NB4 (cell line): ENCODE measurements around the gene SLC7A10.

Experiments used
- DNase-seq: peaks from one replicate; pipeline ENCODE4 v3.0.0; 2010; ENCODE audit warnings: low read depth
- H3K4me3 ChIP-seq: one replicate; pipeline ENCODE4 v1.5.1; 2011; ENCODE audit warnings: mild to moderate bottlenecking, low read depth, low read length, moderate library complexity
- CTCF ChIP-seq: IDR thresholded peaks from one replicate; pipeline ENCODE4 v1.5.1; 2012; ENCODE audit warnings: low read depth, low read length
- MAX ChIP-seq: IDR thresholded peaks from 2 replicates; pipeline ENCODE4 v1.6.1; 2011; ENCODE audit warnings: low read depth, low read length
- MYC ChIP-seq: IDR thresholded peaks from 2 replicates; pipeline ENCODE4 v1.6.1; 2011; ENCODE audit warnings: low read depth, low read length
- POLR2A ChIP-seq: IDR thresholded peaks from 2 replicates; pipeline ENCODE4 v1.6.1; 2011; ENCODE audit warnings: mild to moderate bottlenecking; ENCODE audit not compliant: insufficient read length; ENCODE audit errors: extremely low read depth

Gene SLC7A10

DNA sequence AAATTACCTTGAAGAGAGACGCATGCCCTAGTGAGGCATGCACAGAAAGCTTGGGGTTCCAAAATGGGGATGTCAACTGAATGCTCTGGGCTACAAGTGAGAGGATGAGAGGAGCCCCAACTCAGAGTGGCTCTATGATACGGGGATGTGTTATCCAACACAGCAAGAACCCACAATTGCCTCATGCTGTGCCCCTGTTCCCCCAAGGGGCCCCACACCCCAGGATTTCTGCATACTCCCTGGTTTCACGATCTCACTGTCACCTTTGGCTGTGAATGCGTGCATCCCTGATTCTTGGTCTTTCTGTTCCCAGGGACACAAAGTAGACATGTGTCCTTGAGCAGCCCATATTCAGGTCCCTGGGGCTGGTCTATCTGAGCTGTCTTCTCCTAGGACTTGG lies 64.4 kb downstream of the SLC7A10 start:
- peak; percentile 22 for DNase-seq
- no peak for TF ChIP-seq MYC
- no peak for TF ChIP-seq CTCF
- no peak for TF ChIP-seq POLR2A
- no peak for TF ChIP-seq MAX
- no peak overlapping the region for H3K4me3 ChIP-seq

GRCh38 chr19:33159893-33160292 lies 65.8 kb downstream of the SLC7A10 start:
- H3K4me3 ChIP-seq = no peak overlapping the region
- TF ChIP-seq CTCF (no peak), POLR2A (no peak), MYC (no peak), MAX (no peak)
- DNase-seq = no peak

DNA sequence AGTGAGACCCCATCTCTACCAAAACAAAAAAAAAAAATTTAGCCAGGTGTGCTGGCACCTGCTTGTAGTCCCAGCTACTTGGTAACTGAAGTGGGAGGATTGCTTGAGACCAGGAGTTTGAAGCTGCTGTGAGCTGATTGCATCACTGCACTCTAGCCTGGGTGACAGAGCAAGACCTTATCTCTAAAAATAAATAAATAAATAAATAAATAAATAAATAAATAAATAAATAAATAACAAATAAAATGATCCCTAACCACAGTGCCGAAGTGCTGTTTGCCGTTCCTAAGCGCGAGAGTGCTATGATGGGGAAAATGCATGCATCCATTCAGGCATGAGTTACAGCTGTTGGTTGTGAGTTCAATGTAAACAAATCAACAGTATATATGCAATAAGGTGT lies 66.5 kb downstream of the SLC7A10 start:
- H3K4me3 ChIP-seq = no peak overlapping the region
- TF ChIP-seq CTCF (no peak), MAX (no peak), MYC (no peak)
- no peak for DNase-seq
